HepG2 (cell line): Measurements from ENCODE around the gene DEPDC1. TPM values are rescaled to one million over a fixed set of nuclear protein-coding genes. Genes with fewer than 3 reads are reported as not detected.

Experiments
- BHLHE40 ChIP-seq: IDR thresholded peaks from 2 replicates; pipeline ENCODE4 v1.6.1; 2011; ENCODE audit warnings: low read length, improper control_type of control experiment
- CCDC6 ChIP-seq: sonication (generic); formaldehyde crosslinking; IDR thresholded peaks from 2 replicates; pipeline ENCODE4 v1.8.1; 2022; ENCODE audit warnings: mild to moderate bottlenecking, missing genetic modification reagents, moderate library complexity
- DMAP1 ChIP-seq: IDR thresholded peaks from 2 replicates; pipeline ENCODE4 v1.6.1; 2016
- HNRNPUL1 ChIP-seq: fragments of 200-400 bp; formaldehyde crosslinking; IDR thresholded peaks from 2 replicates; pipeline ENCODE4 v1.6.1; 2017; ENCODE audit warnings: low read depth, mild to moderate bottlenecking, low read length, moderate library complexity
- MED8 ChIP-seq: sonication (generic); formaldehyde crosslinking; IDR thresholded peaks from 2 replicates; pipeline ENCODE4 v1.8.1; 2023; ENCODE audit warnings: mild to moderate bottlenecking, missing genetic modification reagents; ENCODE audit not compliant: insufficient replicate concordance
- MLLT10 ChIP-seq: sonication (generic); formaldehyde crosslinking; IDR thresholded peaks from 2 replicates; pipeline ENCODE4 v1.4.0; 2020; ENCODE audit warnings: missing genetic modification reagents
- NFE2L2 ChIP-seq: fragments of 150-350 bp; IDR thresholded peaks from 2 replicates; pipeline ENCODE4 v1.6.1; 2014; ENCODE audit warnings: low read length
- NFYB ChIP-seq: sonication (generic); formaldehyde crosslinking; IDR thresholded peaks from 2 replicates; pipeline ENCODE4 v1.4.0; 2020; ENCODE audit warnings: missing genetic modification reagents
- PCBP2 ChIP-seq: fragments of 200-400 bp; formaldehyde crosslinking; optimal IDR thresholded peaks from 2 replicates; pipeline ENCODE3; 2018; ENCODE audit warnings: low read length, low read depth; ENCODE audit not compliant: poor library complexity, severe bottlenecking
- ZBTB38 ChIP-seq: sonication (generic); formaldehyde crosslinking; IDR thresholded peaks from 2 replicates; pipeline ENCODE4 v1.5.1; 2020; ENCODE audit warnings: mild to moderate bottlenecking, missing genetic modification reagents
- ZNF430 ChIP-seq: sonication (generic); formaldehyde crosslinking; IDR thresholded peaks from 2 replicates; pipeline ENCODE4 v1.9.0; 2021; ENCODE audit warnings: mild to moderate bottlenecking, missing genetic modification reagents
- ZNF432 ChIP-seq: sonication (generic); formaldehyde crosslinking; IDR thresholded peaks from 2 replicates; pipeline ENCODE4 v1.5.0; 2020; ENCODE audit warnings: missing genetic modification reagents, mild to moderate bottlenecking, borderline replicate concordance
- ZNF788 ChIP-seq: sonication (generic); formaldehyde crosslinking; IDR thresholded peaks from 2 replicates; pipeline ENCODE4 v1.5.0; 2020; ENCODE audit warnings: mild to moderate bottlenecking, missing genetic modification reagents, borderline replicate concordance
- ZSCAN9 ChIP-seq: IDR thresholded peaks from 2 replicates; pipeline ENCODE4 v1.6.1; 2016; ENCODE audit warnings: borderline replicate concordance
- polyA plus RNA-seq, 8 experiments: library from polyadenylated mRNA; depleted of rRNA in 3 of 8; stranded (reverse) in 7 of 8; unstranded in 1 of 8; fragments of >200 nt; fragmentation: Illumina TruSeq in 4 of 8; extraction: Trizol in 4 of 8; gene quantifications; 2 replicates each; pipeline versions ENCODE4 v1.2.1 to v1.2.3, GENCODE V29; 2011 to 2016; ENCODE audit warnings: low read depth in 4 of 8, missing spikeins in 1 of 8, mixed read lengths in 1 of 8; ENCODE audit not compliant: insufficient read depth in 1 of 8
- total RNA-seq, 5 experiments: library from RNA; depleted of rRNA; stranded (reverse); fragments of >200 nt; fragmentation: Illumina TruSeq; extraction: Trizol; gene quantifications; 2 replicates each; pipeline ENCODE4 v1.2.3, GENCODE V29; 2016; ENCODE audit warnings: low read depth in 1 of 5
- TF ChIP-seq, protein P1 (sequence below): sonication (generic); formaldehyde crosslinking; IDR thresholded peaks from 2 replicates; pipeline ENCODE4 v1.4.0; 2020; ENCODE audit warnings: mild to moderate bottlenecking, missing genetic modification reagents
- TF ChIP-seq, protein P2 (sequence below): sonication (generic); formaldehyde crosslinking; IDR thresholded peaks from 2 replicates; pipeline ENCODE4 v1.4.0; 2020; ENCODE audit warnings: low read depth, missing genetic modification reagents
- TF ChIP-seq, protein P3 (sequence below): sonication (generic); formaldehyde crosslinking; IDR thresholded peaks from 2 replicates; pipeline ENCODE4 v1.8.1; 2023; ENCODE audit warnings: mild to moderate bottlenecking, inconsistent platforms, moderate library complexity, missing genetic modification reagents, borderline replicate concordance
- TF ChIP-seq, protein P4 (sequence below): IDR thresholded peaks from 2 replicates; pipeline ENCODE4 v1.6.1; 2018; ENCODE audit warnings: missing genetic modification reagents
- TF ChIP-seq, protein P5 (sequence below): sonication (generic); formaldehyde crosslinking; IDR thresholded peaks from 2 replicates; pipeline ENCODE4 v1.5.0; 2020; ENCODE audit warnings: mild to moderate bottlenecking, missing genetic modification reagents

Gene DEPDC1
- total and polyA plus RNA-seq, 2 of the 13 experiments (the other 11 are each of a cell fraction or from before 2014, with no cell fraction given): 7.0 to 20.2 TPM

DNA sequence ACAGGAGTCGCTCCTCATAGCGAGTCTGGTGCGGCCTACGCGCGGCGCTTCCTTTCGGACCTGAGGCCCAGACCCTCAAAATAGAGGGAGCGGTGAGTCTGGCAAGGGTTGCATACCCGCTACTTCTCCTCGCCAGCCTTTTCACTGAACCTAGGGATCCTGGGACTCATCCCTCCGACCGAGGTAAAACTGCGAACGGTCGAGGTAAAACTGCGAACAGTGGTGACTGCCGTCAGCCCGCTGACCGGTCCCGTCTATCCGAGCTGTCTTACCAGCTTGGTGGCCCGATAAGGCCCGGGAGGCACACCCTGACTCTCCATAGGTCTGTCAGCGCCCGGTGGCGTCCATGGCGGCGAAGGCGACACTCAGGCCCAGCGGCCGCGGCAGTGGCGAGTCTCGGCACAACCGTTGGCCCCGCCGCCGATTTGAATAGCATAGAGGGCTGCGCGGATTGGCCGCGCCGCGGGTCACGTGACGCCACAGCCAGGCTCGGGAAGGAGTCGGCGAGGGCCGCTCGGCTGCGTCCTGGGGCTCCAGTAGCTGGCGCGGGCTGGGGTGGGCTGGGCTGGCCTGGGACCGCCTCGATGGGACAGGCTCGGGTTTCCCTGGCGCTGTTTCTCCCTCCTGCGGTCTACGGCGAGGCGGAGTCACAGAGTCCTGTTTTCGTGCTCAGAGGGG lies at the start of gene DEPDC1 (continued):
- TF ChIP-seq, protein P1, sequence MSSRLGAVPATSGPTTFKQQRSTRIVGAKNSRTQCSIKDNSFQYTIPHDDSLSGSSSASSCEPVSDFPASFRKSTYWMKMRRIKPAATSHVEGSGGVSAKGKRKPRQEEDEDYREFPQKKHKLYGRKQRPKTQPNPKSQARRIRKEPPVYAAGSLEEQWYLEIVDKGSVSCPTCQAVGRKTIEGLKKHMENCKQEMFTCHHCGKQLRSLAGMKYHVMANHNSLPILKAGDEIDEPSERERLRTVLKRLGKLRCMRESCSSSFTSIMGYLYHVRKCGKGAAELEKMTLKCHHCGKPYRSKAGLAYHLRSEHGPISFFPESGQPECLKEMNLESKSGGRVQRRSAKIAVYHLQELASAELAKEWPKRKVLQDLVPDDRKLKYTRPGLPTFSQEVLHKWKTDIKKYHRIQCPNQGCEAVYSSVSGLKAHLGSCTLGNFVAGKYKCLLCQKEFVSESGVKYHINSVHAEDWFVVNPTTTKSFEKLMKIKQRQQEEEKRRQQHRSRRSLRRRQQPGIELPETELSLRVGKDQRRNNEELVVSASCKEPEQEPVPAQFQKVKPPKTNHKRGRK (CRISPR knock-in tag): no peak
- TF ChIP-seq, protein P2, sequence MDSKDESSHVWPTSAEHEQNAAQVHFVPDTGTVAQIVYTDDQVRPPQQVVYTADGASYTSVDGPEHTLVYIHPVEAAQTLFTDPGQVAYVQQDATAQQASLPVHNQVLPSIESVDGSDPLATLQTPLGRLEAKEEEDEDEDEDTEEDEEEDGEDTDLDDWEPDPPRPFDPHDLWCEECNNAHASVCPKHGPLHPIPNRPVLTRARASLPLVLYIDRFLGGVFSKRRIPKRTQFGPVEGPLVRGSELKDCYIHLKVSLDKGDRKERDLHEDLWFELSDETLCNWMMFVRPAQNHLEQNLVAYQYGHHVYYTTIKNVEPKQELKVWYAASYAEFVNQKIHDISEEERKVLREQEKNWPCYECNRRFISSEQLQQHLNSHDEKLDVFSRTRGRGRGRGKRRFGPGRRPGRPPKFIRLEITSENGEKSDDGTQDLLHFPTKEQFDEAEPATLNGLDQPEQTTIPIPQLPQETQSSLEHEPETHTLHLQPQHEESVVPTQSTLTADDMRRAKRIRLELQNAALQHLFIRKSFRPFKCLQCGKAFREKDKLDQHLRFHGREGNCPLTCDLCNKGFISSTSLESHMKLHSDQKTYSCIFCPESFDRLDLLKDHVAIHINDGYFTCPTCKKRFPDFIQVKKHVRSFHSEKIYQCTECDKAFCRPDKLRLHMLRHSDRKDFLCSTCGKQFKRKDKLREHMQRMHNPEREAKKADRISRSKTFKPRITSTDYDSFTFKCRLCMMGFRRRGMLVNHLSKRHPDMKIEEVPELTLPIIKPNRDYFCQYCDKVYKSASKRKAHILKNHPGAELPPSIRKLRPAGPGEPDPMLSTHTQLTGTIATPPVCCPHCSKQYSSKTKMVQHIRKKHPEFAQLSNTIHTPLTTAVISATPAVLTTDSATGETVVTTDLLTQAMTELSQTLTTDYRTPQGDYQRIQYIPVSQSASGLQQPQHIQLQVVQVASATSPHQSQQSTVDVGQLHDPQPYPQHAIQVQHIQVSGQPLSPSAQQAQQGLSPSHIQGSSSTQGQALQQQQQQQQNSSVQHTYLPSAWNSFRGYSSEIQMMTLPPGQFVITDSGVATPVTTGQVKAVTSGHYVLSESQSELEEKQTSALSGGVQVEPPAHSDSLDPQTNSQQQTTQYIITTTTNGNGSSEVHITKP (CRISPR knock-in tag): no peak
- TF ChIP-seq ZSCAN9 (CRISPR knock-in tag) (0 out of 2 replicates have a peak, but pooled peaks have one; percentile 12), CCDC6 (CRISPR knock-in tag) (0 out of 2 replicates have a peak, but pooled peaks have one; percentile 56), MED8 (CRISPR knock-in tag) (no peak), ZNF788 (CRISPR knock-in tag) (peak; percentile 51; the same call in 1 of the 2 replicates), ZNF432 (CRISPR knock-in tag) (no peak), ZBTB38 (no peak), HNRNPUL1 (no peak), BHLHE40 (peak; percentile 79), PCBP2 (no peak), ZNF430 (no peak), MLLT10 (CRISPR knock-in tag) (no peak), NFE2L2 (no peak), NFYB (CRISPR knock-in tag) (peak; percentile 86), DMAP1 (CRISPR knock-in tag) (peak; percentile 81; the same call in 1 of the 2 replicates)
- TF ChIP-seq, protein P3, sequence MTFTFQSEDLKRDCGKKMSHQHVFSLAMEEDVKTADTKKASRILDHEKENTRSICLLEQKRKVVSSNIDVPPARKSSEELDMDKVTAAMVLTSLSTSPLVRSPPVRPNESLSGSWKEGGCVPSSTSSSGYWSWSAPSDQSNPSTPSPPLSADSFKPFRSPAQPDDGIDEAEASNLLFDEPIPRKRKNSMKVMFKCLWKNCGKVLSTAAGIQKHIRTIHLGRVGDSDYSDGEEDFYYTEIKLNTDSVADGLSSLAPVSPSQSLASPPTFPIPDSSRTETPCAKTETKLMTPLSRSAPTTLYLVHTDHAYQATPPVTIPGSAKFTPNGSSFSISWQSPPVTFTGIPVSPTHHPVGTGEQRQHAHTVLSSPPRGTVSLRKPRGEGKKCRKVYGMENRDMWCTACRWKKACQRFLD (CRISPR knock-in tag): no peak
- TF ChIP-seq, protein P4, sequence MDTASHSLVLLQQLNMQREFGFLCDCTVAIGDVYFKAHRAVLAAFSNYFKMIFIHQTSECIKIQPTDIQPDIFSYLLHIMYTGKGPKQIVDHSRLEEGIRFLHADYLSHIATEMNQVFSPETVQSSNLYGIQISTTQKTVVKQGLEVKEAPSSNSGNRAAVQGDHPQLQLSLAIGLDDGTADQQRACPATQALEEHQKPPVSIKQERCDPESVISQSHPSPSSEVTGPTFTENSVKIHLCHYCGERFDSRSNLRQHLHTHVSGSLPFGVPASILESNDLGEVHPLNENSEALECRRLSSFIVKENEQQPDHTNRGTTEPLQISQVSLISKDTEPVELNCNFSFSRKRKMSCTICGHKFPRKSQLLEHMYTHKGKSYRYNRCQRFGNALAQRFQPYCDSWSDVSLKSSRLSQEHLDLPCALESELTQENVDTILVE (CRISPR knock-in tag): no peak; the same call in 1 of the 2 replicates
- TF ChIP-seq, protein P5, sequence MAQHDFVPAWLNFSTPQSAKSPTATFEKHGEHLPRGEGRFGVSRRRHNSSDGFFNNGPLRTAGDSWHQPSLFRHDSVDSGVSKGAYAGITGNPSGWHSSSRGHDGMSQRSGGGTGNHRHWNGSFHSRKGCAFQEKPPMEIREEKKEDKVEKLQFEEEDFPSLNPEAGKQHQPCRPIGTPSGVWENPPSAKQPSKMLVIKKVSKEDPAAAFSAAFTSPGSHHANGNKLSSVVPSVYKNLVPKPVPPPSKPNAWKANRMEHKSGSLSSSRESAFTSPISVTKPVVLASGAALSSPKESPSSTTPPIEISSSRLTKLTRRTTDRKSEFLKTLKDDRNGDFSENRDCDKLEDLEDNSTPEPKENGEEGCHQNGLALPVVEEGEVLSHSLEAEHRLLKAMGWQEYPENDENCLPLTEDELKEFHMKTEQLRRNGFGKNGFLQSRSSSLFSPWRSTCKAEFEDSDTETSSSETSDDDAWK (CRISPR knock-in tag): no peak
